HepG2 (cell line): ENCODE results near the gene MSANTD1. TPM values are rescaled to one million over a fixed set of nuclear protein-coding genes. Genes with fewer than 3 reads are reported as not detected.

Source experiments
- BCL6 ChIP-seq: IDR thresholded peaks from 2 replicates; pipeline ENCODE4 v1.6.1; 2016; ENCODE audit warnings: missing genetic modification reagents, missing compliant biosample characterization
- GZF1 ChIP-seq: sonication (generic); formaldehyde crosslinking; IDR thresholded peaks from 2 replicates; pipeline ENCODE4 v1.5.1; 2020; ENCODE audit warnings: mild to moderate bottlenecking, missing genetic modification reagents
- KLF11 ChIP-seq: IDR thresholded peaks from 2 replicates; pipeline ENCODE4 v1.6.1; 2016; ENCODE audit warnings: missing compliant biosample characterization
- KLF13 ChIP-seq: sonication (generic); formaldehyde crosslinking; IDR thresholded peaks from 2 replicates; pipeline ENCODE4 v1.4.0; 2020; ENCODE audit warnings: mild to moderate bottlenecking, missing genetic modification reagents
- MAF1 ChIP-seq: sonication (generic); formaldehyde crosslinking; IDR thresholded peaks from 2 replicates; pipeline ENCODE4 v1.5.0; 2020; ENCODE audit warnings: missing genetic modification reagents, borderline replicate concordance
- NCOR1 ChIP-seq: fragments of 200-600 bp; sonication (generic); IDR thresholded peaks from 2 replicates; pipeline ENCODE4 v1.7.0; 2017; ENCODE audit warnings: antibody characterized with exemption, low read length, borderline replicate concordance
- NR1H2 ChIP-seq: sonication (generic); formaldehyde crosslinking; IDR thresholded peaks from 2 replicates; pipeline ENCODE4 v1.8.1; 2022; ENCODE audit warnings: low read depth, missing genetic modification reagents, borderline replicate concordance
- NR2F2 ChIP-seq: IDR thresholded peaks from 2 replicates; pipeline ENCODE4 v1.6.1; 2012; ENCODE audit warnings: low read depth, inconsistent platforms, borderline replicate concordance
- ZBTB40 ChIP-seq, 2 experiments: fragments of 450-650 bp in 1 of 2; sonication (generic) in 1 of 2; formaldehyde crosslinking in 1 of 2; IDR thresholded peaks; 2 replicates each; pipeline versions ENCODE4 v1.6.1 to v1.8.0; 2016 to 2022; ENCODE audit warnings: antibody characterized with exemption in 1 of 2, mild to moderate bottlenecking in 1 of 2, missing genetic modification reagents in 1 of 2
- ZBTB46 ChIP-seq: sonication (generic); formaldehyde crosslinking; IDR thresholded peaks from 2 replicates; pipeline ENCODE4 v1.4.0; 2020; ENCODE audit warnings: mild to moderate bottlenecking, missing genetic modification reagents, borderline replicate concordance
- ZGPAT ChIP-seq: IDR thresholded peaks from 2 replicates; pipeline ENCODE4 v1.6.1; 2016; ENCODE audit warnings: mild to moderate bottlenecking
- ZMYM3 ChIP-seq: sonication (generic); formaldehyde crosslinking; IDR thresholded peaks from 2 replicates; pipeline ENCODE4 v1.5.1; 2020; ENCODE audit warnings: mild to moderate bottlenecking, missing genetic modification reagents
- ZNF24 ChIP-seq: fragments of 450-650 bp; IDR thresholded peaks from 2 replicates; pipeline ENCODE4 v1.6.1; 2017; ENCODE audit warnings: antibody characterized with exemption, mild to moderate bottlenecking
- ZNF292 ChIP-seq: sonication (generic); formaldehyde crosslinking; IDR thresholded peaks from 2 replicates; pipeline ENCODE4 v1.8.1; 2022; ENCODE audit warnings: mild to moderate bottlenecking, low read depth, missing genetic modification reagents, borderline replicate concordance
- ZNF335 ChIP-seq: sonication (generic); formaldehyde crosslinking; IDR thresholded peaks from 2 replicates; pipeline ENCODE4 v1.4.0; 2020; ENCODE audit warnings: missing genetic modification reagents
- ZNF746 ChIP-seq: sonication (generic); formaldehyde crosslinking; IDR thresholded peaks from 2 replicates; pipeline ENCODE4 v1.8.0; 2022; ENCODE audit warnings: mild to moderate bottlenecking, missing genetic modification reagents
- ZNF780A ChIP-seq: sonication (generic); formaldehyde crosslinking; IDR thresholded peaks from 2 replicates; pipeline ENCODE4 v1.8.0; 2022; ENCODE audit warnings: mild to moderate bottlenecking, missing genetic modification reagents, moderate library complexity
- polyA plus RNA-seq, 8 experiments: library from polyadenylated mRNA; depleted of rRNA in 3 of 8; stranded (reverse) in 7 of 8; unstranded in 1 of 8; fragments of >200 nt; fragmentation: Illumina TruSeq in 4 of 8; extraction: Trizol in 4 of 8; gene quantifications; 2 replicates each; pipeline versions ENCODE4 v1.2.1 to v1.2.3, GENCODE V29; 2011 to 2016; ENCODE audit warnings: low read depth in 4 of 8, missing spikeins in 1 of 8, mixed read lengths in 1 of 8; ENCODE audit not compliant: insufficient read depth in 1 of 8
- total RNA-seq, 5 experiments: library from RNA; depleted of rRNA; stranded (reverse); fragments of >200 nt; fragmentation: Illumina TruSeq; extraction: Trizol; gene quantifications; 2 replicates each; pipeline ENCODE4 v1.2.3, GENCODE V29; 2016; ENCODE audit warnings: low read depth in 1 of 5

Gene MSANTD1
- total and polyA plus RNA-seq, 2 of the 13 experiments (the other 11 are each of a cell fraction or from before 2014, with no cell fraction given): 0.22 to 0.40 TPM

GRCh38 chr4:3202836-3203820 is 45.8 kb upstream of the MSANTD1 start (continued):
- TF ChIP-seq ZBTB40 (IDR thresholded peaks at IDR 0.05): no peak
- TF ChIP-seq ZBTB40 (CRISPR knock-in tag; IDR thresholded peaks at IDR 0.05): no peak
- TF ChIP-seq KLF11 (CRISPR knock-in tag): no peak
- TF ChIP-seq ZNF746 (CRISPR knock-in tag): no peak
- TF ChIP-seq ZNF292 (CRISPR knock-in tag): no peak
- no peak for TF ChIP-seq ZNF335 (CRISPR knock-in tag)
- no peak for TF ChIP-seq NR1H2 (CRISPR knock-in tag)
- TF ChIP-seq NCOR1: peak; percentile 56
- TF ChIP-seq GZF1 (CRISPR knock-in tag): no peak
- TF ChIP-seq ZGPAT: 0 out of 2 replicates have a peak, but pooled peaks have one; percentile 17
- peak; percentile 87 for TF ChIP-seq NR2F2
- TF ChIP-seq ZMYM3 (CRISPR knock-in tag): no peak
- TF ChIP-seq ZNF780A (CRISPR knock-in tag): no peak
- TF ChIP-seq KLF13 (CRISPR knock-in tag): no peak
- TF ChIP-seq BCL6 (CRISPR knock-in tag): 0 out of 2 replicates have a peak, but pooled peaks have one; percentile 33
- no peak for TF ChIP-seq ZNF24
- no peak for TF ChIP-seq MAF1
- no peak for TF ChIP-seq ZBTB46 (CRISPR knock-in tag)
